HCT116 (cell line): ENCODE results near the gene AXL. TPM values are rescaled to one million over a fixed set of nuclear protein-coding genes. Genes with fewer than 3 reads are reported as not detected.

Source experiments
- ATAC-seq: fragments of 200-7000 bp; cut with Tn5 transposase; 2 replicates; pipeline ENCODE4 v1.9.1; 2020; ENCODE audit warnings: mild to moderate bottlenecking, moderate library complexity
- BruUV-seq: library from RNA; stranded (reverse); fragments of 400-500 nt; replicated peaks from 2 replicates; lab custom pipeline; 2021; lab: Mats Ljungman, UMichigan
- CTCF ChIA-PET: fragments of 300-600 bp; sonication (Branson Sonifier 250); formaldehyde crosslinking; loops from one replicate; lab custom pipeline; 2021; ENCODE audit warnings: antibody characterized with exemption; lab: Charles Lee
- POLR2A ChIA-PET: fragments of 300-600, 350-600 bp; sonication (Branson Sonifier 250); formaldehyde crosslinking; loops from one replicate; lab custom pipeline; 2021; ENCODE audit warnings: antibody characterized with exemption; lab: Charles Lee
- RAD21 ChIA-PET, 2 experiments: fragments of 300-600 bp; sonication (Branson Sonifier 250); formaldehyde crosslinking; loops; one replicate each; lab custom pipeline; 2023; ENCODE audit warnings: low total read pairs in 2 of 2; ENCODE audit not compliant: uncharacterized antibody in 2 of 2, unreplicated experiment in 2 of 2, low non-redundant PET in 1 of 2; lab: Charles Lee
- DNase-seq: peaks from one replicate; pipeline ENCODE4 v3.0.0-alpha.2; 2010; ENCODE audit warnings: low read depth, low spot score
- H2AFZ ChIP-seq: fragments of 200-600 bp; shearing (Covaris generic), sonication (generic); 2 replicates; pipeline ENCODE4 v1.6.1; 2017; ENCODE audit warnings: low read depth, mixed run types, mixed read lengths, antibody characterized with exemption, low read length; ENCODE audit not compliant: poor library complexity, severe bottlenecking
- H3K27ac ChIP-seq: 2 replicates; pipeline ENCODE4 v1.5.1; 2012; ENCODE audit warnings: low read depth, low read length
- H3K27me3 ChIP-seq: fragments of 200-600 bp; sonication (generic); 2 replicates; pipeline ENCODE4 v1.6.1; 2016; ENCODE audit warnings: mixed run types, low read length, mixed read lengths; ENCODE audit not compliant: insufficient read depth
- H3K36me3 ChIP-seq, 2 experiments: fragments of 200-500 bp in 1 of 2; fragments of 200-600 bp in 1 of 2; sonication (Bioruptor generic) in 1 of 2; sonication (generic) in 1 of 2; 2 replicates each; pipeline versions ENCODE4 v1.5.1 to v1.6.1; 2014 to 2016; ENCODE audit warnings: low read length in 2 of 2, inconsistent platforms in 1 of 2, mixed read lengths in 1 of 2, mixed run types in 1 of 2; ENCODE audit not compliant: insufficient read depth in 2 of 2, control insufficient read depth in 1 of 2
- H3K4me1 ChIP-seq, 2 experiments: fragments of 200-600 bp in 1 of 2; sonication (generic) in 1 of 2; 2 replicates each; pipeline versions ENCODE4 v1.5.1 to v1.6.1; 2012 to 2017; ENCODE audit warnings: low read length in 2 of 2, inconsistent platforms in 1 of 2, mild to moderate bottlenecking in 1 of 2, mixed read lengths in 1 of 2, mixed run types in 1 of 2, moderate library complexity in 1 of 2; ENCODE audit not compliant: insufficient read depth in 2 of 2, control insufficient read depth in 1 of 2
- H3K4me2 ChIP-seq: fragments of 200-600 bp; sonication (generic); 2 replicates; pipeline ENCODE4 v1.6.1; 2017; ENCODE audit warnings: mixed run types, low read length, mixed read lengths
- H3K4me3 ChIP-seq, 2 experiments: fragments of 200-600 bp in 1 of 2; sonication (generic) in 1 of 2; replicated peaks in 1 of 2; 2 replicates each; pipeline ENCODE4 v1.5.1; 2011 to 2016; ENCODE audit warnings: low read length in 2 of 2, control low read depth in 1 of 2, low read depth in 1 of 2, mild to moderate bottlenecking in 1 of 2, mixed read lengths in 1 of 2, mixed run types in 1 of 2
- H3K79me2 ChIP-seq: fragments of 200-600 bp; sonication (generic); 2 replicates; pipeline ENCODE4 v1.6.1; 2017; ENCODE audit warnings: mild to moderate bottlenecking, mixed run types, low read length, moderate library complexity, mixed read lengths; ENCODE audit not compliant: insufficient read depth
- H3K9ac ChIP-seq: fragments of 200-600 bp; sonication (generic); 2 replicates; pipeline ENCODE4 v1.6.1; 2016; ENCODE audit warnings: low read length, mixed read lengths
- H3K9me2 ChIP-seq: fragments of 200-600 bp; sonication (generic), shearing (Covaris generic); 2 replicates; pipeline ENCODE4 v1.6.1; 2017; ENCODE audit warnings: mixed run types, mild to moderate bottlenecking, moderate library complexity; ENCODE audit not compliant: insufficient read depth
- H3K9me3 ChIP-seq, 2 experiments: fragments of 200-500 bp in 1 of 2; fragments of 200-600 bp in 1 of 2; sonication (Bioruptor generic) in 1 of 2; sonication (generic) in 1 of 2; 2 replicates each; pipeline ENCODE4 v1.6.1; 2014 to 2017; ENCODE audit warnings: low read length in 2 of 2, mixed read lengths in 2 of 2, inconsistent platforms in 1 of 2, low read depth in 1 of 2, mild to moderate bottlenecking in 1 of 2, mixed run types in 1 of 2, moderate library complexity in 1 of 2; ENCODE audit not compliant: control insufficient read depth in 1 of 2, insufficient read depth in 1 of 2
- H4K20me1 ChIP-seq: fragments of 200-600 bp; sonication (generic), shearing (Covaris generic); 2 replicates; pipeline ENCODE4 v1.6.1; 2017; ENCODE audit warnings: mixed run types, mild to moderate bottlenecking, moderate library complexity; ENCODE audit not compliant: insufficient read depth
- EGR1 ChIP-seq: IDR thresholded peaks from 2 replicates; pipeline ENCODE4 v1.6.1; 2012; ENCODE audit warnings: low read depth
- EZH2 ChIP-seq: fragments of 200-600 bp; sonication (generic); IDR thresholded peaks from 2 replicates; pipeline ENCODE4 v1.6.1; 2017; ENCODE audit warnings: antibody characterized with exemption, mixed run types
- EZH2phosphoT487 ChIP-seq: fragments of 200-600 bp; IDR thresholded peaks from 2 replicates; pipeline ENCODE4 v1.6.1; 2018; ENCODE audit warnings: antibody characterized with exemption, borderline replicate concordance
- FOSL1 ChIP-seq: IDR thresholded peaks from 2 replicates; pipeline ENCODE4 v1.6.1; 2012; ENCODE audit warnings: low read depth
- JUND ChIP-seq: IDR thresholded peaks from 2 replicates; pipeline ENCODE4 v1.6.1; 2012
- MAX ChIP-seq: IDR thresholded peaks from 2 replicates; pipeline ENCODE4 v1.6.1; 2012
- POLR2AphosphoS5 ChIP-seq: IDR thresholded peaks from 2 replicates; pipeline ENCODE4 v1.6.1; 2011; ENCODE audit warnings: mild to moderate bottlenecking, low read depth, low read length, moderate library complexity
- RAD21 ChIP-seq: IDR thresholded peaks from 2 replicates; pipeline ENCODE4 v1.6.1; 2012; ENCODE audit warnings: low read depth, mild to moderate bottlenecking
- SP1 ChIP-seq: IDR thresholded peaks from 2 replicates; pipeline ENCODE4 v1.6.1; 2012; ENCODE audit warnings: low read depth
- SRF ChIP-seq: IDR thresholded peaks from 2 replicates; pipeline ENCODE4 v1.6.1; 2012; ENCODE audit warnings: low read depth
- TCF7L2 ChIP-seq: IDR thresholded peaks from 2 replicates; pipeline ENCODE4 v1.7.0; 2011; ENCODE audit warnings: borderline replicate concordance, inconsistent platforms; ENCODE audit not compliant: insufficient read depth, insufficient read length; ENCODE audit errors: extremely low read depth
- intact Hi-C: fragments of 100-400 bp; cut with micrococcal nuclease; formaldehyde crosslinking; loops from 2 replicates; pipeline ENCODE4 v1.10.0; 2022
- total RNA-seq: library from RNA; stranded (reverse); gene quantifications from one replicate; pipeline ENCODE4 v1.2.1, GENCODE V29; 2021; ENCODE audit not compliant: unreplicated experiment
- TF ChIP-seq, protein P1 (sequence below): IDR thresholded peaks from 2 replicates; pipeline ENCODE4 v1.6.1; 2011; ENCODE audit warnings: mild to moderate bottlenecking, low read length, moderate library complexity; ENCODE audit not compliant: insufficient replicate concordance; ENCODE audit errors: extremely low read depth
- TF ChIP-seq, protein P2 (sequence below): IDR thresholded peaks from 2 replicates; pipeline ENCODE4 v1.6.1; 2012; ENCODE audit warnings: low read depth

The AXL gene
- total RNA-seq, 1 experiment from 2014 or later: 47.4 TPM

- ChIA-PET POLR2A (no interaction called here), RAD21 (no interaction called here), CTCF (no interaction called here)
- intact Hi-C loops: no loop called here
- DNase-seq (no peak), ATAC-seq (no peak)
- H3K9ac ChIP-seq: no peak overlapping the region
- no TSS peak for BruUV-seq
- H3K27me3 ChIP-seq: no peaks in the 10 kb centered on the region
- H3K4me1 ChIP-seq: no peaks in the 10 kb centered on the region
- H3K27ac ChIP-seq: no peak overlapping the region
- no peaks in the 10 kb centered on the region for H3K9me3 ChIP-seq
- H3K4me2 ChIP-seq: no peak overlapping the region
- TF ChIP-seq JUND (no peak), TCF7L2 (no peak), MAX (no peak), SP1 (no peak)
- no peaks in the 10 kb centered on the region for H4K20me1 ChIP-seq
- H3K4me3 ChIP-seq: no peak overlapping the region
- peaks cover 67% of the 10 kb centered on the region for H3K79me2 ChIP-seq
- H3K36me3 ChIP-seq: peaks cover 82 to 87% of the 10 kb centered on the region in 2 experiments
- no peak overlapping the region for H2AFZ ChIP-seq
- H3K9me2 ChIP-seq: no peaks in the 10 kb centered on the region
Observed at GRCh38 chr19:41273076-41273475, 54.1 kb downstream of the AXL start.

- Histone ChIP-seq H3K4me1 (no peaks in the 10 kb centered on the region), H3K4me3 (no peak overlapping the region), H3K9ac (no peak overlapping the region), H3K27me3 (no peaks in the 10 kb centered on the region), H3K9me3 (no peaks in the 10 kb centered on the region), H3K4me2 (no peak overlapping the region), H2AFZ (no peak overlapping the region), H4K20me1 (no peaks in the 10 kb centered on the region), H3K36me3 (peaks cover 84 to 87% of the 10 kb centered on the region in 2 experiments), H3K9me2 (no peaks in the 10 kb centered on the region), H3K79me2 (peaks cover 65% of the 10 kb centered on the region; the same call in 1 of the 2 replicates), H3K27ac (no peak overlapping the region)
- ATAC-seq: no peak; the same call in 1 of the 2 replicates
- no peak for DNase-seq
- RAD21 ChIA-PET: no interaction called here
- no peak for TF ChIP-seq EGR1
- TF ChIP-seq TCF7L2: no peak
- TF ChIP-seq, protein P1, sequence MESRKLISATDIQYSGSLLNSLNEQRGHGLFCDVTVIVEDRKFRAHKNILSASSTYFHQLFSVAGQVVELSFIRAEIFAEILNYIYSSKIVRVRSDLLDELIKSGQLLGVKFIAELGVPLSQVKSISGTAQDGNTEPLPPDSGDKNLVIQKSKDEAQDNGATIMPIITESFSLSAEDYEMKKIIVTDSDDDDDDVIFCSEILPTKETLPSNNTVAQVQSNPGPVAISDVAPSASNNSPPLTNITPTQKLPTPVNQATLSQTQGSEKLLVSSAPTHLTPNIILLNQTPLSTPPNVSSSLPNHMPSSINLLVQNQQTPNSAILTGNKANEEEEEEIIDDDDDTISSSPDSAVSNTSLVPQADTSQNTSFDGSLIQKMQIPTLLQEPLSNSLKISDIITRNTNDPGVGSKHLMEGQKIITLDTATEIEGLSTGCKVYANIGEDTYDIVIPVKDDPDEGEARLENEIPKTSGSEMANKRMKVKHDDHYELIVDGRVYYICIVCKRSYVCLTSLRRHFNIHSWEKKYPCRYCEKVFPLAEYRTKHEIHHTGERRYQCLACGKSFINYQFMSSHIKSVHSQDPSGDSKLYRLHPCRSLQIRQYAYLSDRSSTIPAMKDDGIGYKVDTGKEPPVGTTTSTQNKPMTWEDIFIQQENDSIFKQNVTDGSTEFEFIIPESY: no peak
- TF ChIP-seq RAD21: no peak
- no peak for TF ChIP-seq SP1
- TF ChIP-seq FOSL1: no peak
- no peak for TF ChIP-seq EZH2phosphoT487
- TF ChIP-seq SRF: no peak
- no peak for TF ChIP-seq MAX
- TF ChIP-seq EZH2: no peak
- TF ChIP-seq POLR2AphosphoS5: no peak
- TF ChIP-seq, protein P2, sequence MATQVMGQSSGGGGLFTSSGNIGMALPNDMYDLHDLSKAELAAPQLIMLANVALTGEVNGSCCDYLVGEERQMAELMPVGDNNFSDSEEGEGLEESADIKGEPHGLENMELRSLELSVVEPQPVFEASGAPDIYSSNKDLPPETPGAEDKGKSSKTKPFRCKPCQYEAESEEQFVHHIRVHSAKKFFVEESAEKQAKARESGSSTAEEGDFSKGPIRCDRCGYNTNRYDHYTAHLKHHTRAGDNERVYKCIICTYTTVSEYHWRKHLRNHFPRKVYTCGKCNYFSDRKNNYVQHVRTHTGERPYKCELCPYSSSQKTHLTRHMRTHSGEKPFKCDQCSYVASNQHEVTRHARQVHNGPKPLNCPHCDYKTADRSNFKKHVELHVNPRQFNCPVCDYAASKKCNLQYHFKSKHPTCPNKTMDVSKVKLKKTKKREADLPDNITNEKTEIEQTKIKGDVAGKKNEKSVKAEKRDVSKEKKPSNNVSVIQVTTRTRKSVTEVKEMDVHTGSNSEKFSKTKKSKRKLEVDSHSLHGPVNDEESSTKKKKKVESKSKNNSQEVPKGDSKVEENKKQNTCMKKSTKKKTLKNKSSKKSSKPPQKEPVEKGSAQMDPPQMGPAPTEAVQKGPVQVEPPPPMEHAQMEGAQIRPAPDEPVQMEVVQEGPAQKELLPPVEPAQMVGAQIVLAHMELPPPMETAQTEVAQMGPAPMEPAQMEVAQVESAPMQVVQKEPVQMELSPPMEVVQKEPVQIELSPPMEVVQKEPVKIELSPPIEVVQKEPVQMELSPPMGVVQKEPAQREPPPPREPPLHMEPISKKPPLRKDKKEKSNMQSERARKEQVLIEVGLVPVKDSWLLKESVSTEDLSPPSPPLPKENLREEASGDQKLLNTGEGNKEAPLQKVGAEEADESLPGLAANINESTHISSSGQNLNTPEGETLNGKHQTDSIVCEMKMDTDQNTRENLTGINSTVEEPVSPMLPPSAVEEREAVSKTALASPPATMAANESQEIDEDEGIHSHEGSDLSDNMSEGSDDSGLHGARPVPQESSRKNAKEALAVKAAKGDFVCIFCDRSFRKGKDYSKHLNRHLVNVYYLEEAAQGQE: no peak
- BruUV-seq: no TSS peak
- POLR2A ChIA-PET: no interaction called here
- CTCF ChIA-PET: interaction anchor here (0.7 kb wide), 1 partner anchor 12 kb away, joined by 3 read pairs; no protein-coding TSS in a partner anchor
- intact Hi-C loops: no loop called here
Observed at GRCh38 chr19:41274802-41275201, 55.8 kb downstream of the AXL start.
